Inflammatory macrophage treated with lipopolysaccharide for 4 hours (primary cell): ENCODE measurements around the gene DNAJC16.

ENCODE experiments used
- DNase-seq: peaks from one replicate; pipeline ENCODE4 v3.0.0-alpha.2; 2020

DNAJC16 gene

DNA sequence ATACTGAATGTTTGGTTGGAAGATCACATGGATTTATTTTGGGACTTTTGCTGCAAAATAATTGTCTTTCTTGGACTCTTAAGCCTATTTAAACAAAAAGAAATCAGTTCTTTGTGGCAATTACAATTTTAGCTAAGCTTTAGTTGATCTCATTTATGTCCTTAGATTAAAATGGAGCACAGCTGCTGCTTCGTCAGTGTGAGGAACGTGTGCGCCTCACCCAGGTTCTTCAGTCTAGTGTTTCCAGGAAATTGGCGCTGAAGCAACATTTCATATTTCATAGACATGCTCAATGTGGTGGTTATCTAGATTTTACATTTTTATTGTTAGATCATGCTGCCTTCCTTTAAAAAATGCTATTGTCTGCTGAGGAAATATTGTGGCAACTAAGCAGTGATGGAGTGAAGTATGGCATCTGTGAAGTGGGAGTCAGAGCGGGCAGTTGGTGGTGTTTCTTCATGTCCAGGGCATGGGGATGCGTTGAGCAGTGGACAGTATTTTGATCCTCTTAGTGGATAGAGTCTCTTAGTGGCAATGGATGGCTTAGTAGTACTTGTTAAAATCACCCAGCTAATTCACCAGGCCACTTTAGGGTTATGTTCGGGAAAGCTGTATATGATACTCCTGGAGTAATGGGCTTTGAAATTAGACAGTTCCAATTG lies 96.2 kb downstream of the DNAJC16 start:
- DNase-seq, result no peak

DNA sequence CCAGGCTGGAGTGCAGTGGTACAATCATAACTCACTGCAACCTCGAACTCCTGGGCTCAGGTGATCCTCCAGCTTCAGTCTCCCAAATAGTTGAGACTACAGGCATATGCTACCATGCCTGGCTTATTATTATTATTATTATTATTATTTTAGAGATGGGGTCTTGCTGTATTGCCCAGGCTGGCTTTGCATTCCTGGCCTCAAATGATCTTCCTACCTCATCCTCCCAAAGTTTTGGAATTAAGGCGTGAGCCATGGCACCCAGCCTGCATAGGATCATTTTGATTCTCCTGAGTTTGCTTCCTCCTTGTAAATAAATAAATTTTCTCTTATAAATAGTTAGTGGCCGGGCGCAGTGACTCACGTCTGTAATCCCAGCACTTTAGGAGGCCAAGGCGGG lies 96.8 kb downstream of the DNAJC16 start:
- no peak for DNase-seq

DNA sequence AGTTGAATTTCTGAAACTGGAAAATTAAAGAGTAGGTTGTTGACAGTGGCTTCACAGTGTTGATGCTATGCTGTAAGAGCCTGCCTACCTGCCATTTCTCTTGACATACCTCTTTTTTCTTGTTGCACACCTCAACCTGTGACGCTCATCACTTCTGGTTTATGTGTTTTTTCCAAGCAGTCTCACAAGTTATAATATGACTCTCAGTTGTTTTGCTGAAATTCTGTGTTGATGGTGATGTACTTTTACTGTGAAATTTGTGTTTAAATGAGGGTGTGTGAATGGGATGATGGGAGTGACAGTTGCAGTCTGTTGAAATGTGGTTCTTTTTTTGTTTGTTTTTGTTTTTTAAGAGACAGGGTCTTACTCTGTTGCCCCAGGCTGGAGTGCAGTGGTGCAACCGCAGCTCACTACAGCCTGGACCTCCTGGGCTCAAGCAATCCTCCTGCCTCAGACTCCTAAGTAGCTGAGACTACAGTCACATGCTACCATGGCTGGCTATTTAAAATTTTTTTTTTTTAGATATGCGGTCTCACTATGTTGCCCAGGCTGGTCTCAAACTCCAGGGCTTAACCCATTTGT lies 97.6 kb downstream of the DNAJC16 start:
- no peak for DNase-seq

DNA sequence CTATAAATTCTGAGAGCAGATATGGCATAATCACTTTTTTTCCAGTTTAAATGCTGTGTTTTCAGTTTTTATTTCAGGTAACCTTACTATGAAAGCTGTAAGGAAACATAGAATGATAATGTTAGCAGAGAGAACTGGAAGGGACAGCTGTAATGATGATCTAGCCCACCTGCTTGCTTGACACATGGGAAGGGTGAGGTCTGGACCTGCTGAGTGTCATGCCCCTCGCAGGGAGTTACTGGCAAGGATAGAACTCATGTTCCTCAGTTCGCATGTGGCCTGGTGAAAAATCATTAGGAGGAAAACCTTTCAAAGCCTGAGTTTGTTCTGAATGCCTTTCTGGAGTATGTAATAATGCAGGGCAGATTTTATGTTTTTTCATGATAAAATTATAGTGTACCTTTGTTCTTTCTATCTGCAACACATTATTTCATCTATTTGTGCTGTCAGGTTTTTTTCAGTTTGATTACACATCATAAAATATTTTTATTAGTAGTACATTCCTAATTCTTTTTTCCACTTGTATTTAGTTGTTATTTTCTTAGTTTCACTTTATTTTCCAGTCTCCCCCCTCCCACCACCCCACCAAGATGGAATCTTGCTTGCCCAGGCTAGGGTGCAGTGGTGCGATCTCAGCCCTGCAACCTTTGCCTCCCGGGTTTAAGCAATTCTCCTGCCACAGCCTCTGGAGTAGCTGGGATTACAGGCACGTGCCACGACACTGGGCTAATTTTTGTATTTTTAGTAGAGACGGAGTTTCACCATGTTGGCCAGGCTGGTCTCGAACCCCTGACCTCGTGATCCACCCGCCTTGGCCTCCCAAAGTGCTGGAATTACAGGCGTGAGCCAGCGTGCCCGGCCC lies 98.6 kb downstream of the DNAJC16 start:
- DNase-seq, result no peak
